CD4-positive, alpha-beta T cell treated with Interleukin-15 for 4 hours (primary cell): ENCODE results near the gene XXYLT1.

Source experiments
- DNase-seq: peaks from one replicate; pipeline ENCODE4 v3.0.0-alpha.2; 2020; ENCODE audit warnings: low spot score

Gene XXYLT1

DNA sequence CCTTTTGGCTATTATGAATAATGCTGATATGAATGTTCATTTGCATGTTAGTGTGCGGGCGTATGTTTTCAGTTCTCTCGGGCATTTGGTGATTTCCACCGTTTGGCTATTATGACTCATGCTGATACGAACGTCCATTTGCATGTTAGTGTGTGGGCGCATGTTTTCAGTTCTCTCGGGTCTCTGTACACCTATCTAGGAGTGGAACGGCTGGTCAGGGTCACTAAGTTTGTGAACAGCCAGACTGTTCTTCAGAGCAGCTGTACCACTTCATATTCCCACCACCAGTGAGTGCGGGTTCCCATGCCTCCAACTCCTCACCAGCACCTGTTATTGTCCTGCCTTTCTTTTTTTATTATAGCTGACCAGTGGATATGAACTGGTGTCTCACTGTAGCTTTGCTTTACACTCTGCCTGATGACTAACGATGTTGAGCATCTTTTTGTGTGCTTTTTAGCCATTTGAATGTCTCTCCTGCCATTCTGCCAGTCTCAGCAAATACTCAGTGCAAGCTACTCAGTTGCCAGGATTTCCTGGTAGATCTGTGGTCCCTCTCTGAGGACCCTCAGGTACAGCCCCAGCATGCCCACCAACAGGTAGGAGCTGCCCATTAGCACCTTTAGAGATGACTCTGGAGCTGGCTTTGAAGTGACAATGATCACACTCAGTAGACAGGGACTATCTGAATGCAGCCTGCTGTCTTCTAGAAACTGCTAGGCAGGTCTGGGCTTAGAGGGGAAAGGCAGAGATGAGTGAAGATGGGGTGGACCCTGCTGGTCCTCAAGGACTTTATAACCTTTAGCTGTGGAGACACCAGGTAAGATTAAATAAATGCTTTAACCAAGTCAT lies 141.1 kb downstream of the XXYLT1 start:
- peak; percentile 21 for DNase-seq

- DNase-seq: no peak
Measured at GRCh38 chr3:195129072-195129643, 141.8 kb downstream of the XXYLT1 start.

DNA sequence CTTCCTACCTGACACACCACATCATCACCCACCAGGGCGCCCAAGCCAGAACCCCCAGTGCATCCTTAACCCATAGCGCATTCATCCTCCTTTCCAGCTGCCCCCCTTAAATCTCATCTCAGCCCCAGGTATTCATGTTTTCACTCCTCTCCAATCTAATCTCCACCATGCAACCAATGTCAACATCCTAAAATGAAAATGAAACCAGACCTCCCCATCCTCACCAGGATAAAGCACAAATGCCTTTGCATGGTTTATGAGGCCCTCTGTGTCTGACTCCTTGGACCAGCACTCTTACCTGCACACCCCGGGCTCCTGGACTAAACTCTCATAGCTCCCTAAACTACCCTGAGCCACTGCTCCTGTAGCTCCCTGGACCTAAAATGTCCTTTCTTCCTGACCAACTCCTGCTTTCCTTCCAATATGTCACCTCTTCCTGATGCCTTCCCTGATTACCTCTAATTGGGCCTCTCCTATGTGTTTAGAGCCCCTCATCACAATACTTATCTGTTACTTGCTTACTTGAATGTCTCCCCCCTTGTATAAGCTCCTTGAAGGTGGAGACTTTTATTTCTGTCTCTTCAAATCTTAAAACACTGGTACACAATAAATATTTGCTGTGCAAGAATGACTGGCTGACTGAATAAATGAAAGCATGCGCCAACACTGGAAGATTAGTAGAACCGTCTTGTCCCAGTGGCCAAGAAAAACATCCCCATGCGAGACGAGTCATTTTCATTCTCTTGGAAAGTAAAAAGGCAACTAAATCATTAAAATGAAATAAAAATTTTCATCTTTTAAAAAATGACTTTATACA lies 142.5 kb downstream of the XXYLT1 start:
- no peak for DNase-seq

- DNase-seq: no peak
Measured at GRCh38 chr3:195126056-195126605, 144.8 kb downstream of the XXYLT1 start.

GRCh38 chr3:195125646-195126045 lies 145.3 kb downstream of the XXYLT1 start:
- no peak for DNase-seq

DNA sequence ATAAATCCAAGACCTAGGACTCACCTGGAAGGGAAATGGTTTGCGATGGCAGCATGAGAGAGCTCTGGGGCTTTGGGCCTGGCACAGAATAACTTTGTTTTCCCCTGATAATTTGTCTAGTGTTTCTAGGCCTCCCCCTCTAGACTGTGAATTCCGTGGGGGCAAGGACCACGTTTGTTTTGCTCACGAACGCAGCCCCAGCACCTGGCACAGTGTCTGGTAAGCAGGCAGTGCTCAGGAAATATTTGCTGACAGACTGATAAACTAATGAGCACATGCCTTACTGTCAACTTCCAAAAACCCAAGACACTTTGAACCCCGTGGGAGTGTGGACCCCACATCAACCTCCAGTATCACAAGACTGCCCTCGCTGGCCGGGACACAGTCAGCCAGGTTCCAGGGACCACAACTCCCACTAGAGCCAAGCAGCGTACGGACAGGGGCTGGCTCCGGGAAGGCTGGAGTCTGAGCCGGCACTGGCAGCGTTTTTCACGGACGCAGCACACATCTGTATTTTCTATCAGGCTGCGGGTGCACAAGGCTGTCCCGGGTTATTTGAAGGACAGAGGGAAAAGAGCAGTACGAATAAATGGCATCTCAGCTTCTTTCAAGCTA lies 146.5 kb downstream of the XXYLT1 start:
- DNase-seq: no peak

GRCh38 chr3:195123281-195123691 lies 147.7 kb downstream of the XXYLT1 start:
- DNase-seq: no peak

- DNase-seq: no peak
Measured at GRCh38 chr3:195122261-195122660, 148.7 kb downstream of the XXYLT1 start.

- DNase-seq: no peak
Measured at GRCh38 chr3:195120267-195120601, 150.7 kb downstream of the XXYLT1 start.

DNA sequence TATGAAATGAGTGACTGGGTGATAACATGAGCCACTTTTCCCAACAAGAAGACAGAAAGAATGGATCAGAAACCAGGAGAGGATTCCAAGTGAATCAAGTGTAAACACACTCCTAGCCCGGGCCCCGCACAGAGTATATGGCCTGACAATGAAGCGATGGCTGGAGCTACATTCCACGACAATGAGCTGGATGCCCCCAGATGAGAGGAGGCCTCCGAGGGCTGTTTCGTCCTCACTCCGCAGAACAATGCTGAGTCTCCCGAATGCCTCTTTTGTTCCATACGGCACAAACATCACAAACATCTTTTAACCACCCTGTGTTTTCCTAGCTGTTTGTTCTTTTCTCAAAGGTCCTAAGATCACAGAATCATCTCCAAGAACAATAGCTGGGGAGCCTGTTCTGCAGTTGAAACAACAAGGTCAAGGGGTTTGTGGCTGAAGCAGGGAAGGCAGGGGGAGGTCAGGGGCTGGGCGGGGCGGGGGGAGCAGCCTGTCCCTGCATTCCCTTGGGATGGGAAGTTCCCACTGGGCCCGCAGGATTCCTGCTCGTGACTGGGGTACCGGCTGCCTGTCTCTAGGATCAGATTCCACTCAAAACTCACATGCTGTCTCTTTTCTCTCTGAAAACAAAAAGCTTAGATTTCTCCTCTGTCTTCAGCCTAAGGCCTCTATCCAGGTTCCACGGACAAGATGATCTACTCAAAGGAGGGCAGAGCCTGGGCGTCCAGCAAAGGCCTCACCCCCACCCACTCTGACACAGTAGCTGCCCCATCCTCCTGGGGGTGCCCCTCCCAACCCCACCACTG lies 151.3 kb downstream of the XXYLT1 start:
- DNase-seq: no peak

DNA sequence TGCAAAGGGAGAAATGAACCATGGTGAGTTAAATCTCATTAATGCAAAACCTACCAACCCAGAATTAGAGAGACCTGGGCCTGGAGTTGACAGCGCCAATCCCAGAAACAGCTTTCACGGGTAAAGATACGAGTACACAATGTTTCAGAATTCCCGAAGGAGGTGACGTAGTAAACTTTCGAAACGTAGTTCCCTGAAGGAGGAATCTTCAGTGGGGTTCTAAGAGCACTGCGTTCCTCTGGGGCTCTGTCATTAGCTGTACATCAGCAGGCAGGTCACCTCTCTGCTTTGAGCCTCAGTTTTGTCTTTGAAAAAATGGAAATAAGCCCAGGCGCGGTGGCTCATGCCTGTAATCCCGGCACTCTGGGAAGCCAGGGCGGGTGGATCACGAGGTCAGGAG lies 152.3 kb downstream of the XXYLT1 start:
- no peak for DNase-seq

GRCh38 chr3:195117978-195118581 lies 152.9 kb downstream of the XXYLT1 start:
- no peak for DNase-seq

DNA sequence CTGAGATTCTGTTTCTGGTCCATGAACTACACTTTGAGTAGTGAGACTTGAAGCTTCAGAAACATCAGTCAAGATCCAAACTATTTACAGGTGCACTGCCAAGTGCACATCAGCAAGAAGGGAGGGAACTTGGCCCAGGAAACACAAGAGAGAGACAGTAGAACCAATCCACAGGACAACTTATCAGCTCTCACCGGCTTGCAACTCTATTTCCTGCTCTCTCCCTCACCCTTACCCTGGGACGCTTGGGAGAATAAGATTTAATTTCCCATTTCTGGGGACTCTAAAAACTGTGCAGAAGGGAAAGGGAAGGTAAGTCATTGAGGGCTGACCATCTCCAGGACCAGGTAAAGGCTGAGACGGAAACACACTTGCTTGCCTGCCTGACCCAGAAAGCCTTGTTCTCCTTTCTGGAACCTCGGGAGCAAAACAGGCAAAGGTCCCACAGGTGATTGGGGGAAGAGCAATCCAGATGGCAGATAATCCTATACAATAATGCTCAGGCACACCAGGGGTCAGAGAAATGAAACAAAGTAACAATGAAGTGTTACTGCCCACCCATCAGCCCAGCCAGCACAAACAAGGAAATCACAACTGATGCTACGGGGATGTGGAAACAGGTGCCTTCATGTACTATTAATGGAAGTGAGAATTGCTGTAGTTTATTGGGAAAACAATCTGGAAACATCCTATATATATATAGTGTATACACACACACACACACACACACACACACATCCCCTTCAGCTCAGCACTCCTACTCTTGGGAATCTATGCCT lies 154.4 kb downstream of the XXYLT1 start:
- DNase-seq: no peak

DNA sequence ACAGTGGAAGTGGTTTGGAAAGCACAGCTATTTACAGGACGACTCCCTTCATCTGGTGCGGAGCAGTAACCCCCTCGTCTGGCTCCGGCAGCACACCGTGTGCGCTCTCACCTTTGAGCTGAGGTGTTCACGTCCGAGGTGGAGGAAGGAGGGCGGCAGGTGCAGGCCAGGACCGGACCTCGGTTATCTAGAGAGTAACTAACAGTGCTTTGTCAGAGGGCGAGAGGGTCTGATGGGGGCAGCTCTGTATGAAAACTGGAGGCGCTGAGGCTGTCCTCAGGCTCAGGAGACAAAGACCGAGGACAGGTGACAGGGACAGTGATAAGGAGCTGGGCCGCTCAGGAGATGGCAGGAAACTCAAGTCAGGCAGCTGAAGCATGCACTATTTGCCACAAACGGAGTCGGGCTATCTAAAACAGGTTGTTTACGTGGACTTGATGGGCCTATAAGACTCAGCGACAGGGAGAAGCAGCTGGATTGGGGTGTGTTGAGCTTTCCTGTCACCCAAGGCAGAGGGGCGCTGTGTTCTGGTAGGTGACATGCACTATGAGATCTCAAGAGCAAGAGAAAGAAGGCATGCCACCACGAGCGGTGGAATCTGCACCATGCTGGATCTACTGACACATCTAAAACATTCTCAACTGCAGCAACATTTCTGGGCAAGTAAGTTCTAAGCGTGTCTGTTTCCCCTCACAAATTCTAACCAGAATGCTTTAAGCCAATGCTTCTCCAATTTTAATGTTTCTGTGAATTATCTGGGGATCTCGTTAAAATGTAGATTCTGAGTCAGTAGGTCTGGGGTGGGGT lies 155.2 kb downstream of the XXYLT1 start:
- DNase-seq: no peak

DNA sequence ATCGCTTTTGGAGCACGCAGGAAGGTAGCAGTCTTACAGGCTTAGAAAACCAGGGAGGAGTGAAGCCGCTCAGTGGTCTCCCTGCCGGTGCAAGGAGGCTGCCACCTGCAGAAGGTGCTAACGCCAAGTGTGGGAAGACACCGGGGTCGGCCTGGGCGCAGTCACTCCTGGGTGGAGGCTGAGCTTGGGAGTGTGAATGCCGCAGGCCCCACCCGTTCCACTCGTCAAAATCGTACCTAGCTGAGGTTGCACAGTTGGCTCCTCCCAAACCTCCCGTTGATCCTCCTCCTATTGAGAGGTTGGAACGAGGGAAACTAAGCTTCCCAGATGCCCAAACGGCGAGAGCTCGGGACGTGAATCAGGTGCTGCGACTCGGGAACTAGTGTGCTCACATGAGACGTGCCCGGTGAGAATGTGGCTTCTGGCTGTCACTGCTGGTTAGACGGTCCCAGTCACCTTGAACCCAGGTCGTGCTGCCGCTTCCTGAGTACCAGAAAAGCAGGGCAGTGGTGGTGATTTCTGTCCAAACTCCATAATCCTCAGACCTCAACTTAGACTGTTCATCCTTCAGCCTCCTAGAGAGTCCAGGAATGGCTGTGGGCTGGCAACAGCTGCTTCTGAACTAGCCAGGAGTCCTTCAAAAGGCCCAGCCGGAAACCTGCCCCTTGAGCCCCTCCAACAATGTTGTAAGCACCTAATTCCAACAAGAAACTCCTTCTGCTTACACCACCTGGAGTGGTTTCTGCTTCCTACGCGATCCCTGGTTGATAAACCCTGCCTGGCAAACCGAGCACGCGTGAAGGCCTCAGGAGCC lies 156.0 kb downstream of the XXYLT1 start:
- DNase-seq: no peak

DNA sequence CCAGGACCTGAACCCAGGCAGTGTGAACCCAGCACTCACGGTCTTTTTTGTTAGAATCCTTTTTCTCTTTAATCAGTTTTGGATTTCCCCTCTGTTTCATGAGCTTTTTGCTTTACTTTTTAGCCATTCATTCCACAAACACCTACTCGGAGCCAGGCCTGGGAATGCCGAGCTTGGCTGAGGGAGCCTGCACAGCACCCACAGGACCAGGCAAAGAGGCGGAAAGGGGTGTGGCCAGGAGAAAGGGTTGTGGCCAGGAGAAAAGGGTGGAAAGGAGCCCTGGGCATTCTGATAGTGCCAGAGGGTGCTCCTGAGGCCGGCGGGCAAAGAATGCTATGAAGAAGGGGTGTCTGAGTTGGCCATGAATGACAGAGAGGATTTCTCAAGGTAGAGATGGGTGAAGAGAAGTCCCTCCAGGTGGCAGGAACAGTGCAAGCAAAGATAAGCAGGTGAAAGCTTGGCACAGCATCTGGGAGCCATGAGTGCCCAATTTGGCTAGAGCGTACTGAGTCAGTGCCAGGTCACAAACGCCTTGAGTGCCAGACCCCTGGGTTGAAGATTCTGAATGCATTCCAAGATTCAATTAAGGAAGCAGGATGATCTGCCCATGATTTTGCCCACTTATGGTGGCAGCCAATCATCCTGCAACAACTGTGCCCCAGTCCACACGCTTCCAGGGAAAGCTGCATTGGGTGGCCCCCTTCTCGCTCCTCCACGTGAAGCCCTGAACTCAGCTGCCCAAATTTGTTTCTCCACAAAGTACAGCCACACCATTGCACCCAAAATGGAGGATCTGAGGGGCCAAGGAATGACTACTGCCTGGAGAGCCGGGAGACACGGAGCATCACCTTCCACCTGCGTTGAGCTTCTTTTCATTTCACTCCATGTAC lies 157.2 kb downstream of the XXYLT1 start:
- no peak for DNase-seq

GRCh38 chr3:195113048-195113447 lies 157.9 kb downstream of the XXYLT1 start:
- DNase-seq: no peak
